GM18867 (cell line): Measurements from ENCODE around the gene HAUS5.

Source experiments
- ATAC-seq: cut with Tn5 transposase; IDR thresholded peaks from one replicate; pipeline ENCODE4 v1.9.1; 2021; ENCODE audit warnings: mild to moderate bottlenecking, moderate library complexity; ENCODE audit not compliant: unreplicated experiment

Gene HAUS5

GRCh38 chr19:35666251-35666913, 53.8 kb downstream of the HAUS5 start, which contains the start of gene UPK1A:
Gene UPK1A, plus strand, starts transcription at chr19:35666517. Its CDS starts 296 bp downstream, at chr19:35666813.
- no peak for ATAC-seq

- no peak for ATAC-seq
Measured at GRCh38 chr19:35669566-35669965, 57.0 kb downstream of the HAUS5 start.

GRCh38 chr19:35669974-35670373, 57.4 kb downstream of the HAUS5 start:
- ATAC-seq, result no peak

- ATAC-seq, result no peak
Measured at GRCh38 chr19:35670686-35671085, 58.2 kb downstream of the HAUS5 start.

GRCh38 chr19:35671818-35672217, 59.3 kb downstream of the HAUS5 start:
- no peak for ATAC-seq

GRCh38 chr19:35673121-35673804, 60.7 kb downstream of the HAUS5 start:
- ATAC-seq, result no peak
